SK-N-SH (cell line): ENCODE results near the gene LTBP2. TPM values are rescaled to one million over a fixed set of nuclear protein-coding genes. Genes with fewer than 3 reads are reported as not detected.

Source experiments
- CTCF ChIA-PET: fragments of 300-600, 350-600 bp; formaldehyde crosslinking; extraction: SDS; loops from one replicate; lab custom pipeline; 2021; lab: Yijun Ruan, JAX
- POLR2A ChIA-PET: fragments of 350-600 bp; sonication (Branson Sonifier 250); formaldehyde crosslinking; extraction: SDS; loops from one replicate; lab custom pipeline; 2020; ENCODE audit warnings: antibody characterized with exemption, inconsistent platforms; lab: Yijun Ruan, JAX
- DNase-seq: peaks from one replicate; pipeline ENCODE4 v3.0.0; 2012
- H2AFZ ChIP-seq: fragments of 200-600 bp; sonication (generic); 2 replicates; pipeline ENCODE4 v1.8.1; 2016; ENCODE audit warnings: antibody characterized with exemption, mild to moderate bottlenecking, low read depth
- H3F3A ChIP-seq: fragments of 200-600 bp; sonication (generic); replicated peaks from 2 replicates; pipeline ENCODE3; 2016; ENCODE audit warnings: antibody characterized with exemption, mild to moderate bottlenecking; ENCODE audit not compliant: insufficient read depth
- H3K27ac ChIP-seq, 2 experiments: fragments of 200-500 bp in 1 of 2; fragments of 200-600 bp in 1 of 2; sonication (Bioruptor generic) in 1 of 2; sonication (generic), shearing (Covaris generic) in 1 of 2; 2 replicates each; pipeline versions ENCODE4 v1.5.1 to v1.6.1; 2014 to 2016; ENCODE audit warnings: low read depth in 2 of 2, inconsistent platforms in 1 of 2, low read length in 1 of 2, mild to moderate bottlenecking in 1 of 2, mixed read lengths in 1 of 2
- H3K27me3 ChIP-seq: fragments of 200-600 bp; sonication (generic), shearing (Covaris generic); 2 replicates; pipeline ENCODE4 v1.6.1; 2016; ENCODE audit warnings: mixed run types; ENCODE audit not compliant: insufficient read depth
- H3K36me3 ChIP-seq, 2 experiments: fragments of 200-500 bp in 1 of 2; fragments of 200-600 bp in 1 of 2; sonication (Bioruptor generic) in 1 of 2; sonication (generic) in 1 of 2; replicated peaks in 1 of 2; 2 replicates each; pipeline versions ENCODE3 to v1.5.1; 2014 to 2016; ENCODE audit warnings: low read length in 1 of 2, mild to moderate bottlenecking in 1 of 2; ENCODE audit not compliant: insufficient read depth in 2 of 2, control insufficient read depth in 1 of 2
- H3K4me1 ChIP-seq, 2 experiments: fragments of 200-500 bp in 1 of 2; fragments of 200-600 bp in 1 of 2; sonication (Bioruptor generic) in 1 of 2; sonication (generic), shearing (Covaris generic) in 1 of 2; 2 replicates each; pipeline versions ENCODE4 v1.5.1 to v1.6.1; 2014 to 2016; ENCODE audit warnings: low read depth in 1 of 2, low read length in 1 of 2, mixed run types in 1 of 2; ENCODE audit not compliant: insufficient read depth in 2 of 2, control insufficient read depth in 1 of 2
- H3K4me2 ChIP-seq: fragments of 200-600 bp; sonication (generic), shearing (Covaris generic); 2 replicates; pipeline ENCODE4 v1.6.1; 2017; ENCODE audit warnings: mixed run types
- H3K4me3 ChIP-seq, 2 experiments: fragments of 200-500 bp in 1 of 2; fragments of 200-600 bp in 1 of 2; sonication (Bioruptor generic) in 1 of 2; sonication (generic), shearing (Covaris generic) in 1 of 2; 2 replicates each; pipeline versions ENCODE4 v1.5.1 to v1.8.1; 2014 to 2016; ENCODE audit warnings: low read depth in 2 of 2, inconsistent platforms in 1 of 2, low read length in 1 of 2, mild to moderate bottlenecking in 1 of 2, mixed read lengths in 1 of 2, moderate library complexity in 1 of 2
- H3K79me2 ChIP-seq: fragments of 200-600 bp; sonication (generic); 2 replicates; pipeline ENCODE4 v1.8.1; 2017; ENCODE audit warnings: mild to moderate bottlenecking; ENCODE audit not compliant: insufficient read depth
- H3K9ac ChIP-seq: fragments of 200-600 bp; sonication (generic); 2 replicates; pipeline ENCODE4 v1.6.1; 2017; ENCODE audit warnings: mixed run types
- H3K9me2 ChIP-seq: fragments of 200-600 bp; sonication (generic); 2 replicates; pipeline ENCODE4 v1.6.1; 2017; ENCODE audit warnings: mixed run types
- H3K9me3 ChIP-seq: fragments of 200-600 bp; sonication (generic); 2 replicates; pipeline ENCODE4 v1.6.1; 2017; ENCODE audit warnings: mixed run types, mild to moderate bottlenecking, moderate library complexity
- H4K20me1 ChIP-seq: fragments of 200-600 bp; sonication (generic); 2 replicates; pipeline ENCODE4 v1.6.1; 2017; ENCODE audit warnings: mild to moderate bottlenecking, mixed run types; ENCODE audit not compliant: insufficient read depth
- FOXM1 ChIP-seq: IDR thresholded peaks from 2 replicates; pipeline ENCODE4 v1.4.0; 2012; ENCODE audit warnings: low read depth, mild to moderate bottlenecking
- GATA2 ChIP-seq: sonication (generic); formaldehyde crosslinking; IDR thresholded peaks from 2 replicates; pipeline ENCODE4 v1.5.0; 2020; ENCODE audit warnings: mild to moderate bottlenecking, missing genetic modification reagents
- NFIC ChIP-seq: IDR thresholded peaks from 2 replicates; pipeline ENCODE4 v1.4.0; 2012; ENCODE audit warnings: borderline replicate concordance
- NRF1 ChIP-seq: IDR thresholded peaks from 2 replicates; pipeline ENCODE4 v1.6.1; 2012; ENCODE audit warnings: low read depth, mild to moderate bottlenecking, low read length
- RAD21 ChIP-seq: IDR thresholded peaks from 2 replicates; pipeline ENCODE4 v1.6.1; 2012; ENCODE audit warnings: mild to moderate bottlenecking, low read length
- RCOR1 ChIP-seq: fragments of 150-350 bp; IDR thresholded peaks from 2 replicates; pipeline ENCODE4 v1.6.1; 2017; ENCODE audit warnings: antibody characterized with exemption, low read length
- RFX5 ChIP-seq: IDR thresholded peaks from 2 replicates; pipeline ENCODE4 v1.6.1; 2012; ENCODE audit warnings: mild to moderate bottlenecking, improper control_type of control experiment, low read length
- RXRA ChIP-seq: IDR thresholded peaks from 2 replicates; pipeline ENCODE4 v1.4.0; 2012; ENCODE audit warnings: low read depth, mild to moderate bottlenecking, borderline replicate concordance
- SIN3A ChIP-seq: IDR thresholded peaks from 2 replicates; pipeline ENCODE4 v1.6.1; 2012; ENCODE audit warnings: low read depth, mild to moderate bottlenecking, low read length, moderate library complexity, borderline replicate concordance
- SMC3 ChIP-seq: IDR thresholded peaks from 2 replicates; pipeline ENCODE4 v1.6.1; 2012; ENCODE audit warnings: low read depth, low read length, improper control_type of control experiment
- TCF12 ChIP-seq: IDR thresholded peaks from 2 replicates; pipeline ENCODE4 v1.4.0; 2012
- YY1 ChIP-seq: IDR thresholded peaks from 2 replicates; pipeline ENCODE4 v1.4.0; 2012; ENCODE audit warnings: low read depth, mild to moderate bottlenecking
- WGBS: methylation state at CpG from one replicate; pipeline ENCODE4 v1.1.6; 2017; ENCODE audit warnings: low lambda C conversion rate; 5-methylcytosine and 5-hydroxymethylcytosine counted together
- polyA plus RNA-seq, 3 experiments: library from polyadenylated mRNA; depleted of rRNA; stranded (reverse); fragments of >200 nt; gene quantifications; 2 replicates each; pipeline ENCODE4 v1.2.3, GENCODE V29; 2012
- TF ChIP-seq, protein P1 (sequence below): IDR thresholded peaks from 2 replicates; pipeline ENCODE4 v1.4.0; 2012; ENCODE audit warnings: low read depth, borderline replicate concordance
- TF ChIP-seq, protein P2 (sequence below): fragments of 150-350 bp; IDR thresholded peaks from 2 replicates; pipeline ENCODE4 v1.6.1; 2016; ENCODE audit warnings: mild to moderate bottlenecking, low read depth, low read length
- TF ChIP-seq, protein P3 (sequence below): IDR thresholded peaks from 2 replicates; pipeline ENCODE4 v1.4.0; 2012; ENCODE audit warnings: low read depth

Gene LTBP2
- polyA plus RNA-seq, 1 of the 3 experiments (the other 2 are of a cell fraction) = 58.8 TPM

DNA sequence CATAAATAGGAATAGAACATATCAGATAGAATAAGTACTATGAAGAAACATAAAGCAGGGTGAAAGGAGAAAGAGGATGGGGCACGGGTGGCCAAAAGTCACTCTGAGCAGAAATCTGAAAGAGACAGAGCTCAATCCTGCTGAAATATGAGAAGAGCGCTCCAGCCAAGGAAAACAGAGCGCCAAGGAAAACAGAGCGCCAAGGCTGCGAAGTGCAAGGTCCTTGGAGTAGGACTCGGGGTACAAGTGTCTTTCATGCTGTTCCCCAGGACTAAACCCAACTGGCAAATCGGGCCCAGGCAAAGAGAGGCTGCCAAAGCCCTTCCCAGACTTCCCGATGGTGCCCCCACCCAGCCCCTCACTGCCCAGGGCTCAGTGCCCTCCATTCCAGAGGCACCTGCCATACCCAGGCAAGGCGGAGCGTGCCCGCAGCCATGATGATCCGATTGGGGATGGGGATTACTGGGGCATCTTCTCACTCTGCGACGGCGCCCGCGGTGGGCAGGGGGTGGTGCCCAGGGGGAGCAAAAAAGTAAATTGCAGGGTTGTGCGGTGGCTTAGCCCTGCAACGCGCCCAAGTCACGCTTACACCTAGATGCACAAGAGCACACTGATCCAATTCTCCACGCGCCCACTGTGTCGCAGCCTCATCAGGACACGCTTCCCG lies 1.7 kb downstream of the LTBP2 start:
- Histone ChIP-seq H3K9me3 (no peaks in the 10 kb centered on the region), H3F3A (peaks cover 38% of the 10 kb centered on the region), H3K27ac (peak overlapping the region in 1 of 2 experiments; percentile 69; a peak in 1 of 4 replicates), H2AFZ (no peak overlapping the region), H4K20me1 (peaks cover 16% of the 10 kb centered on the region; the same call in 1 of the 2 replicates), H3K9ac (peak overlapping the region; percentile 4; the same call in 1 of the 2 replicates), H3K27me3 (no peaks in the 10 kb centered on the region), H3K79me2 (peaks cover 98% of the 10 kb centered on the region), H3K4me2 (peak overlapping the region; percentile 93), H3K9me2 (no peaks in the 10 kb centered on the region), H3K36me3 (peaks cover 0 to 14% of the 10 kb centered on the region in 2 experiments), H3K4me3 (peak overlapping the region; percentile 68 to 73; a peak in 3 of 4 replicates), H3K4me1 (peaks cover 31 to 46% of the 10 kb centered on the region in 2 experiments; a peak in 3 of 4 replicates)
- ChIA-PET CTCF (interaction anchor here (0.8 to 6.4 kb wide), 19 partner anchors 8 to 271 kb away, joined by 3 to 126 read pairs (median 12); partner anchors contain the start of genes ISCA2 and NPC2), POLR2A (no interaction called here)
- TF ChIP-seq YY1 (no peak), RFX5 (no peak), GATA2 (no peak), NRF1 (no peak), SMC3 (no peak), SIN3A (no peak)
- DNase-seq = no peak
- 90% methylated on average over 15 of the region's 26 CpGs for WGBS

DNA sequence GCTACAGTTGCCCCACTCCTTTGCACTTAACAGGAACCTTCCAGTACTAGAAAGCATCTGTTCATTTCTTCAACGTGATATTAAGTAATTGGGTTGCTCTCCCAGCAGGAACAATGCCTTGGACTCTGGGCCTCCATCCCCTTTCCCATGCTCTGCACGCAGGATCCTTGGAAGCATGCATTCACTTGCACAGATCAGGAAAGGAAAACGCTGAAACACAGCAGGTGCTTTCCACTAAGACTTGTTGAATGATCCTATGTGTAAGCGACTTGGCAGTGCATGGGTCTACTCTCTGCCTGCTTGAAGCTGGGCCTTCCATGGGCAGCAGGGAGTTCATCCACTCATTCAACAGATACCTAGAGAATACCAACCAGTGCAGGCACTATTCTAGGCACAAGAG lies 2.3 kb downstream of the LTBP2 start:
- H3K4me2 ChIP-seq = peak overlapping the region; percentile 93
- CTCF ChIA-PET = interaction anchor here (0.6 to 6.4 kb wide), 39 partner anchors 11 to 297 kb away, joined by 3 to 126 read pairs (median 6); partner anchors contain the start of genes ISCA2, NPC2, SYNDIG1L and YLPM1
- H2AFZ ChIP-seq = no peak overlapping the region
- H3K27me3 ChIP-seq = no peaks in the 10 kb centered on the region
- POLR2A ChIA-PET = no interaction called here
- TF ChIP-seq RAD21 (no peak), TCF12 (no peak), FOXM1 (no peak), NFIC (no peak), GATA2 (no peak), RXRA (no peak), RCOR1 (no peak)
- TF ChIP-seq, protein P1, sequence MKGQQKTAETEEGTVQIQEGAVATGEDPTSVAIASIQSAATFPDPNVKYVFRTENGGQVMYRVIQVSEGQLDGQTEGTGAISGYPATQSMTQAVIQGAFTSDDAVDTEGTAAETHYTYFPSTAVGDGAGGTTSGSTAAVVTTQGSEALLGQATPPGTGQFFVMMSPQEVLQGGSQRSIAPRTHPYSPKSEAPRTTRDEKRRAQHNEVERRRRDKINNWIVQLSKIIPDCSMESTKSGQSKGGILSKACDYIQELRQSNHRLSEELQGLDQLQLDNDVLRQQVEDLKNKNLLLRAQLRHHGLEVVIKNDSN = no peak
- TF ChIP-seq, protein P2, sequence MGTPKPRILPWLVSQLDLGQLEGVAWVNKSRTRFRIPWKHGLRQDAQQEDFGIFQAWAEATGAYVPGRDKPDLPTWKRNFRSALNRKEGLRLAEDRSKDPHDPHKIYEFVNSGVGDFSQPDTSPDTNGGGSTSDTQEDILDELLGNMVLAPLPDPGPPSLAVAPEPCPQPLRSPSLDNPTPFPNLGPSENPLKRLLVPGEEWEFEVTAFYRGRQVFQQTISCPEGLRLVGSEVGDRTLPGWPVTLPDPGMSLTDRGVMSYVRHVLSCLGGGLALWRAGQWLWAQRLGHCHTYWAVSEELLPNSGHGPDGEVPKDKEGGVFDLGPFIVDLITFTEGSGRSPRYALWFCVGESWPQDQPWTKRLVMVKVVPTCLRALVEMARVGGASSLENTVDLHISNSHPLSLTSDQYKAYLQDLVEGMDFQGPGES = no peak
- TF ChIP-seq, protein P3, sequence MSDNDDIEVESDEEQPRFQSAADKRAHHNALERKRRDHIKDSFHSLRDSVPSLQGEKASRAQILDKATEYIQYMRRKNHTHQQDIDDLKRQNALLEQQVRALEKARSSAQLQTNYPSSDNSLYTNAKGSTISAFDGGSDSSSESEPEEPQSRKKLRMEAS = no peak
- H3K79me2 ChIP-seq = peaks cover 98% of the 10 kb centered on the region
- peaks cover 33% of the 10 kb centered on the region for H3F3A ChIP-seq
- H4K20me1 ChIP-seq = peaks cover 18% of the 10 kb centered on the region; the same call in 1 of the 2 replicates
- H3K9me3 ChIP-seq = no peaks in the 10 kb centered on the region
- H3K9me2 ChIP-seq = no peaks in the 10 kb centered on the region
- H3K36me3 ChIP-seq = peaks cover 0 to 17% of the 10 kb centered on the region in 2 experiments
- peak overlapping the region; percentile 4; the same call in 1 of the 2 replicates for H3K9ac ChIP-seq
- DNase-seq = no peak
- peak overlapping the region; percentile 68 to 73; a peak in 3 of 4 replicates for H3K4me3 ChIP-seq
- H3K27ac ChIP-seq = peak overlapping the region in 1 of 2 experiments; percentile 69; a peak in 1 of 4 replicates
- H3K4me1 ChIP-seq = peaks cover 37 to 46% of the 10 kb centered on the region in 2 experiments; a peak in 3 of 4 replicates
- WGBS = 70% methylated on average over 4 of the region's 4 CpGs
